ENCODE results near the gene SEPHS2.

The SEPHS2 gene

GRCh38 chr16:30429678-30430427 is 15.8 kb downstream of the SEPHS2 start, which contains the start of gene DCTPP1 (continued):
- TF ChIP-seq ZNF791 (tag by site-specific recombination; IDR thresholded peaks at IDR 0.05) (no peak), ZNF184 (tag by site-specific recombination; IDR thresholded peaks at IDR 0.05) (0 out of 2 replicates have a peak, but pooled peaks have one; percentile 20), ZNF664 (tag by site-specific recombination; IDR thresholded peaks at IDR 0.05) (no peak), ZNF274 (IDR thresholded peaks at IDR 0.05; ENCODE audit: low read length) (no peak), ZNF274 (tag by site-specific recombination; IDR thresholded peaks at IDR 0.05; ENCODE audit: borderline replicate concordance) (no peak), YY2 (tag by site-specific recombination; IDR thresholded peaks at IDR 0.05) (peak; percentile 65), ZNF10 (tag by site-specific recombination; IDR thresholded peaks at IDR 0.05) (peak; percentile 57; the same call in 1 of the 2 replicates), IKZF3 (tag by site-specific recombination; IDR thresholded peaks at IDR 0.05) (0 out of 2 replicates have a peak, but pooled peaks have one; percentile 21), ZNF140 (tag by site-specific recombination; IDR thresholded peaks at IDR 0.05) (no peak), ZNF549 (tag by site-specific recombination; IDR thresholded peaks at IDR 0.05) (no peak), ZNF768 (tag by site-specific recombination; IDR thresholded peaks at IDR 0.05) (no peak), KLF9 (tag by site-specific recombination; IDR thresholded peaks at IDR 0.05; ENCODE audit: low read depth) (peak; percentile 76), WT1 (tag by site-specific recombination; IDR thresholded peaks at IDR 0.05) (peak; percentile 27), ZNF354C (tag by site-specific recombination; IDR thresholded peaks at IDR 0.05; ENCODE audit: borderline replicate concordance, low read depth) (no peak), ZSCAN16 (tag by site-specific recombination; IDR thresholded peaks at IDR 0.05) (no peak), ZNF600 (tag by site-specific recombination; IDR thresholded peaks at IDR 0.05) (0 out of 2 replicates have a peak, but pooled peaks have one; percentile 11), ZNF610 (tag by site-specific recombination; IDR thresholded peaks at IDR 0.05; ENCODE audit: borderline replicate concordance) (no peak), KLF7 (tag by site-specific recombination; IDR thresholded peaks at IDR 0.05; ENCODE audit: borderline replicate concordance) (peak; percentile 91), ZBTB6 (tag by site-specific recombination; IDR thresholded peaks at IDR 0.05) (no peak), ZNF623 (tag by site-specific recombination; IDR thresholded peaks at IDR 0.05) (peak; percentile 17; the same call in 1 of the 2 replicates), SCRT2 (tag by site-specific recombination; IDR thresholded peaks at IDR 0.05) (peak; percentile 86), ZNF341 (tag by site-specific recombination; IDR thresholded peaks at IDR 0.05; ENCODE audit: low read depth) (peak; percentile 57; the same call in 1 of the 2 replicates), YY1 (tag by site-specific recombination; IDR thresholded peaks at IDR 0.05) (peak; percentile 61), ZNF23 (tag by site-specific recombination; IDR thresholded peaks at IDR 0.05; ENCODE audit: borderline replicate concordance) (no peak), ZNF112 (tag by site-specific recombination; IDR thresholded peaks at IDR 0.05) (no peak), ZBTB7A (tag by site-specific recombination; IDR thresholded peaks at IDR 0.05; ENCODE audit: low read depth) (peak; percentile 87; the same call in 1 of the 2 replicates), ZNF16 (tag by site-specific recombination; IDR thresholded peaks at IDR 0.05; ENCODE audit: low read depth) (no peak), TCF7L2 (IDR thresholded peaks at IDR 0.05; ENCODE audit: borderline replicate concordance, low read depth, low read length) (no peak)
- TF ChIP-seq, protein P1, sequence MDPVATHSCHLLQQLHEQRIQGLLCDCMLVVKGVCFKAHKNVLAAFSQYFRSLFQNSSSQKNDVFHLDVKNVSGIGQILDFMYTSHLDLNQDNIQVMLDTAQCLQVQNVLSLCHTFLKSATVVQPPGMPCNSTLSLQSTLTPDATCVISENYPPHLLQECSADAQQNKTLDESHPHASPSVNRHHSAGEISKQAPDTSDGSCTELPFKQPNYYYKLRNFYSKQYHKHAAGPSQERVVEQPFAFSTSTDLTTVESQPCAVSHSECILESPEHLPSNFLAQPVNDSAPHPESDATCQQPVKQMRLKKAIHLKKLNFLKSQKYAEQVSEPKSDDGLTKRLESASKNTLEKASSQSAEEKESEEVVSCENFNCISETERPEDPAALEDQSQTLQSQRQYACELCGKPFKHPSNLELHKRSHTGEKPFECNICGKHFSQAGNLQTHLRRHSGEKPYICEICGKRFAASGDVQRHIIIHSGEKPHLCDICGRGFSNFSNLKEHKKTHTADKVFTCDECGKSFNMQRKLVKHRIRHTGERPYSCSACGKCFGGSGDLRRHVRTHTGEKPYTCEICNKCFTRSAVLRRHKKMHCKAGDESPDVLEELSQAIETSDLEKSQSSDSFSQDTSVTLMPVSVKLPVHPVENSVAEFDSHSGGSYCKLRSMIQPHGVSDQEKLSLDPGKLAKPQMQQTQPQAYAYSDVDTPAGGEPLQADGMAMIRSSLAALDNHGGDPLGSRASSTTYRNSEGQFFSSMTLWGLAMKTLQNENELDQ (tag by site-specific recombination; IDR thresholded peaks at IDR 0.05; ENCODE audit: low read depth): no peak; the same call in 1 of the 2 replicates
- TF ChIP-seq, protein P2, sequence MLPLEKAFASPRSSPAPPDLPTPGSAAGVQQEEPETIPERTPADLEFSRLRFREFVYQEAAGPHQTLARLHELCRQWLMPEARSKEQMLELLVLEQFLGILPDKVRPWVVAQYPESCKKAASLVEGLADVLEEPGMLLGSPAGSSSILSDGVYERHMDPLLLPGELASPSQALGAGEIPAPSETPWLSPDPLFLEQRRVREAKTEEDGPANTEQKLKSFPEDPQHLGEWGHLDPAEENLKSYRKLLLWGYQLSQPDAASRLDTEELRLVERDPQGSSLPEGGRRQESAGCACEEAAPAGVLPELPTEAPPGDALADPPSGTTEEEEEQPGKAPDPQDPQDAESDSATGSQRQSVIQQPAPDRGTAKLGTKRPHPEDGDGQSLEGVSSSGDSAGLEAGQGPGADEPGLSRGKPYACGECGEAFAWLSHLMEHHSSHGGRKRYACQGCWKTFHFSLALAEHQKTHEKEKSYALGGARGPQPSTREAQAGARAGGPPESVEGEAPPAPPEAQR (tag by site-specific recombination; IDR thresholded peaks at IDR 0.05): 0 out of 2 replicates have a peak, but pooled peaks have one; percentile 34
- TF ChIP-seq, protein P3, sequence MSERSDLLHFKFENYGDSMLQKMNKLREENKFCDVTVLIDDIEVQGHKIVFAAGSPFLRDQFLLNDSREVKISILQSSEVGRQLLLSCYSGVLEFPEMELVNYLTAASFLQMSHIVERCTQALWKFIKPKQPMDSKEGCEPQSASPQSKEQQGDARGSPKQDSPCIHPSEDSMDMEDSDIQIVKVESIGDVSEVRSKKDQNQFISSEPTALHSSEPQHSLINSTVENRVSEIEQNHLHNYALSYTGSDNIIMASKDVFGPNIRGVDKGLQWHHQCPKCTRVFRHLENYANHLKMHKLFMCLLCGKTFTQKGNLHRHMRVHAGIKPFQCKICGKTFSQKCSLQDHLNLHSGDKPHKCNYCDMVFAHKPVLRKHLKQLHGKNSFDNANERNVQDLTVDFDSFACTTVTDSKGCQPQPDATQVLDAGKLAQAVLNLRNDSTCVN (tag by site-specific recombination; optimal IDR thresholded peaks at IDR 0.05): peak; percentile 57
- TF ChIP-seq, protein P4, sequence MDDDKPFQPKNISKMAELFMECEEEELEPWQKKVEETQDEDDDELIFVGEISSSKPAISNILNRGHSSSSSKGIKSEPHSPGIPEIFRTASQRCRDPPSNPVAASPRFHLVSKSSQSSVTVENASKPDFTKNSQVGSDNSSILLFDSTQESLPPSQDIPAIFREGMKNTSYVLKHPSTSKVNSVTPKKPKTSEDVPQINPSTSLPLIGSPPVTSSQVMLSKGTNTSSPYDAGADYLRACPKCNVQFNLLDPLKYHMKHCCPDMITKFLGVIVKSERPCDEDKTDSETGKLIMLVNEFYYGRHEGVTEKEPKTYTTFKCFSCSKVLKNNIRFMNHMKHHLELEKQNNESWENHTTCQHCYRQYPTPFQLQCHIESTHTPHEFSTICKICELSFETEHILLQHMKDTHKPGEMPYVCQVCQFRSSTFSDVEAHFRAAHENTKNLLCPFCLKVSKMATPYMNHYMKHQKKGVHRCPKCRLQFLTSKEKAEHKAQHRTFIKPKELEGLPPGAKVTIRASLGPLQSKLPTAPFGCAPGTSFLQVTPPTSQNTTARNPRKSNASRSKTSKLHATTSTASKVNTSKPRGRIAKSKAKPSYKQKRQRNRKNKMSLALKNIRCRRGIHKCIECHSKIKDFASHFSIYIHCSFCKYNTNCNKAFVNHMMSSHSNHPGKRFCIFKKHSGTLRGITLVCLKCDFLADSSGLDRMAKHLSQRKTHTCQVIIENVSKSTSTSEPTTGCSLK (tag by site-specific recombination; IDR thresholded peaks at IDR 0.05): no peak

Measured in HEK293 (cell line).